NCI-H345 treated with DMSO at 0.1 percent for 48 hours (cell line): ENCODE data around the gene ETV6.

Experiments used
- DNase-seq: peaks from one replicate; lab custom pipeline; 2025; ENCODE audit not compliant: unreplicated experiment; lab: John Stamatoyannopoulos, UW

Gene ETV6

DNA sequence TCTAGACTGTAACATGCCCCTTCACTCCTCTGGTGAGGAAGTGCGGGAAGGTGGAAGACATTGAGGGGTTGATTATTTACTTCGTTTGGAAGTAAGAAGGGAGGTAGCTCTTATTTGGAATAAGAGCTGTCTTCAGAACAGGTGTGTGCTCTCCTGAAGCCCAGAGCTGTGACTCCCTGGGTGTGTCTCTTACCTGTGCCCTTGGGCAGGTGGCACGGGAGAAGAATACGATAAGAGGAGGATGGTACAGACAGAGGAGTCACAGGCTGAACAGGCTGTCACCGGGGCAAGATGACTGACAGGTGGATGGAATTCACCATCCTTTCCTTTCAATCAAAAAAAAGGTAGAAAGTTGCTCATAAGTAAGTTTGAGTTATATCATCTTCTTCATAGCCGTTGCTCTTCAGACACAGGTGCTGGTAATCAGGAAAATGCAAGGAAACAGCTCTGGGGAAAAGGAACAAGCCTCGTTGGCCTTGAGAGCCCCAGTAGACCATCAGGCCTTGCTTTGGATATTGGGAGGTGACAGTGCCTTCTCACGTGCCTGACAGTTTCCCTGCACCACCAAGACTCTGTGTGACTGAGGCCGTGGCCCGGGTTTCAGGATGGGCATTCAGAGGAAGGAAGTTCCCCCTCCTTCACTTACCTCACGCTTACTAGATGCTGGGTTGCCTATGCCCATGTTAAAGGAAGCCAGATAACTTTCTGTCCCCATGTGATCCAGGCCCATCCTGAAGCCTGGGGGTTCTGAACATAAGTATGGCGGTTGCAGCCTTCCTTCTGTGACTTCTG is 120.4 kb downstream of the ETV6 start:
- no peak for DNase-seq

DNA sequence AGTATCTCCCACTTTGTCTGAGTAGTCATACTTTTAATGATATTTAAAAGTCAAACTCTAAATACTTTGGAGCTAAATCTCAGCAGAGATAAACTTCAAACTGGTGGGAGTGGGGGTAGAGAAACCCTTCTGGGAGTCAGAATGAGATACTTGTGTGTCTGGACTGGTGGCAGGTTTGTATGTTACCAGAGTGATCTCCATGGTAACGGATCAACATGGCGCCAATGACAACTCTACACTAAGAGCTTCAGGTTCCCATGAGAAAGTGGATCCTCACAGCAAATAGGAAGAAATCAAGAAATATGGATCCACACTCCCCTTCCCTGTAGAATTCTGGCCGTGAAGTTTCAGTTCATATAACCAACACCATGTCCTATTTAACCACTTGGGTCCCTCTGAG is 121.9 kb downstream of the ETV6 start:
- no peak for DNase-seq

DNA sequence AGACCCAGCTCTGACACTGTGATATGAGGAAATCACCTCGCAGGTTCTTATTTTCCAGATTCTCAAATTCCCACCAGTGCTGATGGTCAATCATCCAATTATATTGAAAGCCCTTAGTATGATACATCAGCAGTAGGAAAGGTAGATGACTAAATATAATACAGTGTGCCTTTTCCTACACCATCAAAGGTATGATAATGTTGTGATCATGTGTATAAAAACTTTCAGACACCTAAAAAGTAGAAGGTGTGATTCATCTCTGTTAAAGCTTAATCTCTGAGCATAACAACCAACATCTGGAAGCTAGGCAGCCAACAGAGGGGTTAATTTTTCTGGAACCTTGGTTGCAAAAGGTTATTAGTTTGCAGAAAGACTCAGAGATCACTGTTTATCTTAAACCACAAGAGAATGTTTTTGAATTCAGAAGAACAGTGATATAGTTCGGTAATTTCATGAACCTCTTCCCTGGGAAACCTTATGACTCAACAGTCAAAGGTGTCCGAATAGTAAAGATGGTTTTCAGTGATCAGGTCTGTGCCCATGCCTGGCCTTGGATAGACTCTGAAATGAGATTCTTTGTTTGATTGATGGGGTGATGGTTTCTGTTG is 122.5 kb downstream of the ETV6 start:
- no peak for DNase-seq

DNA sequence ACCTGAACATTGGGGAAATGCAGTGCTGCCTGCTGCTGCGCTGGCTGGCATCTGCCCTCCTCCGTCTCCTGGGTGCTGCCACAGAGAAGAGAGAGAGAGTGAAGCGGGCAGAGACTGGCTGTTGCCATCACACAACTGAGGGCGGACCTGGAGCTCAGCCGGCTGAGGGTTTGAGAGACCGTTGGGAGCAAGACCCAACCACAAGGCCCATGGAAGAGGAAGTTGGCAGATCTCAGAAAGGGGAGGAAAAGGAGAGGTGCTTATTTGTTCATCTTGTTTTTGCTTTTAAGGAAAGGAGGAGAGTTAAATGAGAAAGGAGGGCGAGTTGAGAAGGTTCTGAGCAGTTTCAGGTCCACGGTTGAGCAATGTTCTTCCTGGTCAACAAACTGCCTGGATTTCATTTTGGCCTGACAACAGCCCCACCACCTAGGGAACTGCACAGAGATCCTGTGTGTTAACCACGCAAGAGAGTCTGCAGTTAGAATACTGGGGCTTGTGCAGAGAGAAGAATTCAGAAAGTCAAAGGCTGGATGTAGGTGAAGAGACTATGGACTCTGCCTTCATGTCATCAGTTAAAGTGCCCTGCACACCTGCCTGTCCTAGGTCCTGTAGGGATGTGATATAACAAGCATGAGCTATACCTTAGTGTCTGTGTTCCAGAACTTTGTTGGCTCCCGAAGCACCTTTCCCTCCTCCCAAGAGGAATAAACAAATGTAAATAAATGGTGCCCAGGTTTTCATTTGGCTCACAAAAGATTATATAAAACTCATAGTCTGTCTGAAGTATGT is 124.6 kb downstream of the ETV6 start:
- DNase-seq: no peak

DNA sequence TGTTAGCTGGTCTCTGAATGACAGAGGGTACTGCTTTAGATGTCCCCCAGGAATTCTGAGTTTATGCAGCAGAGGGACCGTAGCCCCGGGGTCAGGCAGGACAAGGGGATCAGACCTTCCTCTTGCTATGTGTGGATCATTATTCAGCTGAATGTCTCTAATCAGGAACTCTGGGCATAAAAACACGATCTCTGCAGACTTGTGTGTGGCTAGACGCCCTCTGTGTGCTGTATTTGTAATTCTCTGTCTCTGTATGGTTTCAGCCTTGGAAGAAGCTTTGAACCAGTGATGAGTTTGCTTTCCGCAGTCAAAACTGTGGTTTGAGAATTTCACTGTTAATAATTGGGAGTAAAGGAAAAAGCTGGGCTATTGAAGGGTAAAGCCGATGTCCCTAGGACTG is 125.3 kb downstream of the ETV6 start:
- DNase-seq: no peak

DNA sequence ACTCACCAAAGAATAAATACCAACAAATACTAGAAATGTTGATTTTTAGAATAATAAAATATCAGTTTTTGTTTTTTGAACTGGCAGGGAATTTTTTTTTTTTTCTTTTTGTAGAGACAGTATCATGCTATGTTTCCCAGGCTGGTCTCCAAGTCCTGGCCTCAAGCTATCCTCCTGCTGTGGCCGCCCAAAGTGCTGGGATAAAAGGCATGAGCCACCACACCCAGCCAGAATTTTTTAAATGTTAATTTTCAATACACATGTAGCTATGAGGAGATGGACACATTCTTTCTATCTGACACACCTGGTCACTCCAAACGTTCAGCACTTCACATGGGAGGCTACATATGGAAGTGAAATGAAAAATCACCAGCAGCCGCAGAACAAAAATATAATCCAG is 126.8 kb downstream of the ETV6 start:
- DNase-seq: no peak

DNA sequence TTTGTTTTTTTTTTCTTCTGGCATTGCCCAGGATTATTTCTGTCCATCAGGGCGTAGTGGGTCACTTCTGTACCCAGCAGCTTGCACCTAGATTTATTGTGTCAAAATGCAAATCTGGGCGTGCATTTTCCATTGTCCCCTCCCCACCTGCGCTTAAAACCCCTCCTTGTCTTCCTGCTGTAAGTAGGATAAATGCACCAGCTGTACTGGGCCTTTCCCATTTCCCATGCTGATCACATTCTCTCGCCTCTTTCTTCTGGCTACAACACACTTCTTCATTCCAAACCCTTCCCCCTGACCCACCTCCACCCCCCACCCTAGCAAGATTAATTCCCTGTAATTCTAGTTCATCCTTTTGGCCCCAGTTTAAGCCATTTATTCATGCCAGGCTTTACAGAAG is 128.0 kb downstream of the ETV6 start:
- no peak for DNase-seq

DNA sequence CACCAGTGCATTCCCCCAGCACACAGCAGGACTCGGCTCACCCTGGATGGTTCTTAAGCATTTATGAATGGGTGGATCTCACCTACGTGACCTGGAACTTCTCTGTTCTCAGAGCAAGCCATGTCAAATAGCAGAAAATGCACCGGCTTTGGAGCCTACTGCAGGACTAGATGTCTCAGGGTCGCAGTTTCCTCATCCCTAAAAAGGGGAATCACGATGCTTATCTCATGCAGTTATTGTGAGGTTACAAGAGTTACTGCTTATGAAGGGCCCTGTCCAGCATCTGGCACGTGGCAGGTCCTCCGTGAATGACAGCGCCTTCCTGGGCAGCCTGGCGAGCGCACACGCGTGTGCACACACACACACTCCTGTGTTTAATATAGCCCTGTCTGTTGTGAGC is 128.5 kb downstream of the ETV6 start:
- DNase-seq: no peak

DNA sequence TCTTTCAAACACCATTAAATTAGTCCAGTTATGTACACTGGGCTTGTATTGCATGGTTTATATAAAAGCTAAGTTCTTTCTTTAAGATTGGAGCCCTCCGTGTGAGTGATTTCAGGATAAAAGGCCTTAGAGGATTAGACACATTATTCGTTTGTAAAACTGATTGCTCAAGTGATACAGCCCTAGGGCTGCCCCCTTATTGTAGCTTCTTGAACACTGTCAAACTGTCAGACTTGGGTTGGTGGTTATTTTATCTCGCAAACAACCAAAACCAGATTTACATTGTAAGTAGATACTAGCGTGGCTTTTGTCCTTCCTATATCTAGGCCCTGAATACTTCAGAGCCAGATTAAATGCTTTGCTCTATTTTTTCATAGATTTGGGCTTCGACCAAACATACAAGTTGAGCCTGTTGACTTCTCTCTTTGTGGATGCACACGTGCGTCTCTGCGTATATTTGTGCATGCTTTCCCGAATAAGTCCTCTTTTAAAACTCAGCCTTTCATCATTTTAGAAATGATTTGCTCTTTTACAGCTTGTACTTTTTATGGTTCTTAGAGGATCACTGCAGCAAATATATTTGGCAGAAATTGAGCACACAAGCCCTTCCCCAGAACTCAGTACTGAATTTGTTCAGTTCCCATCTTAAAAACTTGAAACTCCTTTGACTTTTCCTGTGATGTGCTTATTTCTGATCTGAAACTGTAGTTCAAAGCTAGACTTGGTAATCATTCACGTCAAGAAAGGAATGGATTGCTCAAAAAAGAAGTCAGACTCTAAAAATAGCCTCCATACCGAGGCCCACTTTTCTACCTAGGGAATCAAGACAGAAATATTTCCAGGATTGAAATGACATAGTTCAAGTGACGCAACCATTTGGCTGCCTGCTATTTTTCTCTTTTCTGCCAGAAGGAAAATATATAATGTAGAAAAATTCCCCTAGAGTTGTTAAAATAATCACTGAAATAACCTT is 129.5 kb downstream of the ETV6 start:
- DNase-seq: no peak

DNA sequence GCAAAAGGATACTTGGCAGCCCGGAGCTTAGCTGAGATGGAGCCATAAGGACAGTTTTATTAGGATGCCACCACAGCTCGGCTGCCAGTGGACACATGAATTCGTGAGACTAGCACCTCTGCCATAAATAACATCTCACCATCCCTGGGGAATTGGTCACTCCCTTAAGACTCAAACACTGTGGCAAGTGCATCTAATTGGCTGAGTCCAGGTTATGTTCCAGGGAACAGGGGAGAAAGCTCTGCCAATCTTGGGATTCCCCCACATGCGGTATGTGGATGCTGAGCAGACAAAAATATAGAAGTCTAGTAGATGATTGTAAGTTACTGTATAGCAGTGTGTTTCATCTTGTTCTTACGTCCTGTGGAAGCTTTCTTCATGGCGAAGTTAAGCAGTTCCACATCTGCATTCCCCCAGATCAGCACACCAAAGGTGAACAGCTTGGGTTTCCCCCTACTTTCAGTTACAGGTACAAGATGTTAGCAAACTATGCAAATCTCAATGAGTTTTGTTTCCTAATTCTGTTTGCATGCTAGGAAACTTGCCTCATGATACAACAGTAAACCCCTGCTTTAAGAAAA is 131.1 kb downstream of the ETV6 start:
- DNase-seq: no peak

DNA sequence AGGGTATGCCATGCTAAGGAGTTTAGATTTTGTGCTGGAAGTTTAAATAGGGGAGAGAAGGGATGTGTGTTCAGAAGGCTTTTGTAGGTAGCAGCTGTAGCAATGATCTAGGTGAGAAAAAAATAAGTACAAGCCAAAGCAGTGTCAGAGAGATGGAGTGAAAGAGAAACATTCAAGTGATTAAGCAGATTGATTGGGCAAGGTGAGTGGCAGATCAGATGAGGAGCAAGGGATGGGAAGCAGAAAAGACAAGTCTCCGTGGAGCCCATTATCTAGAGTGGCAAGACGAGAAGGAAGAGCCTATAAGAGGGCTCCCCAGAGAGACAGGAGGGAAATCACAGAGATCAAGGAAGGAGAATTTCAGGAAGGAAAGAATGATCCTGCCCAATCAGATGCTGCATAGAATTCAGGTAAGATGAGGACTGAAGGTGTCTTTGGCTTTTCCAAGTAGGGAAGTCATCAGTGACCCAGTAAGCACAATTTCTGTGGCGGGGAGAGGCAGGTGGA is 133.5 kb downstream of the ETV6 start:
- no peak for DNase-seq

DNA sequence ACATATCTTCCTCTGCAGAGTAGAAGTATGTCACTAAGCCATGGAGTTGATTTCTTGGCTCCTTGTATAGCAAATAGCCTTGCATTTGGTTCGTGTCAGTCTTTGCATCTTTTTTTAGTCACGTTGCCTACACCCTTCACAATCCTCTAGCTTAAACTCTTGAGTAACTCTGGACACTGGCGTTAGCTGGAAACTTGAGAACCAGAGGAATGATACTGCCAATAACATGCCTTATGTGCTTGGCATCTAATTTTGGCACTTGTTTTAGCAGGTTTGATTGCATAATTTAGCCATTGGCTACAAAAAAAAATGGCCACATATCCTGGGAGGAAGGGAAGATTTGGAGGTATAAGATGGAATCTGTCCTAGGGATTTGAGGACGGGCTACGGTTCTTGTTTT is 136.2 kb downstream of the ETV6 start:
- no peak for DNase-seq

DNA sequence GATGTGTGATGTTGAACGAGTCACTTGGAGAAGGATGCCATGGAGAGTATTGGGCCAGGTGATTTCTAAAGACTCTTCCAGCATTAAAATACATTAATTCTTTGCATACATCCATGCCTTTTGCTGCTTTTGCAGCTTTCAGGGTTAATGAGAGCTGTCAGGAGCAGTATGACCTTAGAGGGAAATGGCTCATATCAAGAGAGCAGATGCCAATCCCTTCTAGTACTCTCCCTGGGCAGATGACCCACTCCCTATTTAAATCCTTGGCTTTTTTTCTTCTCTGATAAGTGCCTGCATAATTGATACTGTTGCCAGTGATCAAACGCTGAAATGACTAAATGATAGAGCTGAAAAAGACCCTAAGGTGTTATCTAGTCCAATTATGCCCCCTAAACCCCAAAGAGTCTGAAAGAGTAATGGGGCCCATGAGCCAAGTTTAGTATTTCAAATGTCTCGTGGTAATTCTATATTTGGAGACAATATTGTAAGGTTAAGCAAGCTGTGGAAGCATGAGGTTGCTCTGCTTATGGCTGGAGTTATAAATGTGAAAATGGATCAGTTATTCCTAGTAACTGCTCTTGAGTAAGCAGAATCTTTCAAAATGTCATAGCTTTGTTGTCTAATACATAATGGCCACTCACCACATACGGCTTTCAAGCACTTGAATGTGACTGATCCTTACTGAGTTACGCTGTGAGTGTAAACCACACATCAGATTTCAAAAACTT is 137.3 kb downstream of the ETV6 start:
- DNase-seq: no peak

DNA sequence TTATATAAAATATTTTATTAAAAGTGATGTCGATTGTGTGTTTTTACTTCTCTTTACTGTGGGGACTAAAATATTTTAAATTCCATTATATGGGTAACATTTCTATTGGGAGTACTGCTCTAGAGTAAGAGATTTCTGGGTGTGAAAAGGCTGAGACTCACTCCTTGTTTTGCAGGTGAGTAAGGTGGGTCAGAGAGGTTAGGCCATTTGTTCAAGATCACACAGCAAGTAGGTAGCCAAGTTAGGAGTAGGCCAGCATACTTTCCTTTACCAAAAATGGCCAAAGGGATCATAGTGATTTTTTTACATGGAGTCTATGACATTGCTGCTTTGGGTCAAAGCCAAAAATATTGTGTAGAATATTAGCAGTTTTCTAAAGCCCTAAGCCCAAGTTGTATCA is 138.0 kb downstream of the ETV6 start:
- no peak for DNase-seq

DNA sequence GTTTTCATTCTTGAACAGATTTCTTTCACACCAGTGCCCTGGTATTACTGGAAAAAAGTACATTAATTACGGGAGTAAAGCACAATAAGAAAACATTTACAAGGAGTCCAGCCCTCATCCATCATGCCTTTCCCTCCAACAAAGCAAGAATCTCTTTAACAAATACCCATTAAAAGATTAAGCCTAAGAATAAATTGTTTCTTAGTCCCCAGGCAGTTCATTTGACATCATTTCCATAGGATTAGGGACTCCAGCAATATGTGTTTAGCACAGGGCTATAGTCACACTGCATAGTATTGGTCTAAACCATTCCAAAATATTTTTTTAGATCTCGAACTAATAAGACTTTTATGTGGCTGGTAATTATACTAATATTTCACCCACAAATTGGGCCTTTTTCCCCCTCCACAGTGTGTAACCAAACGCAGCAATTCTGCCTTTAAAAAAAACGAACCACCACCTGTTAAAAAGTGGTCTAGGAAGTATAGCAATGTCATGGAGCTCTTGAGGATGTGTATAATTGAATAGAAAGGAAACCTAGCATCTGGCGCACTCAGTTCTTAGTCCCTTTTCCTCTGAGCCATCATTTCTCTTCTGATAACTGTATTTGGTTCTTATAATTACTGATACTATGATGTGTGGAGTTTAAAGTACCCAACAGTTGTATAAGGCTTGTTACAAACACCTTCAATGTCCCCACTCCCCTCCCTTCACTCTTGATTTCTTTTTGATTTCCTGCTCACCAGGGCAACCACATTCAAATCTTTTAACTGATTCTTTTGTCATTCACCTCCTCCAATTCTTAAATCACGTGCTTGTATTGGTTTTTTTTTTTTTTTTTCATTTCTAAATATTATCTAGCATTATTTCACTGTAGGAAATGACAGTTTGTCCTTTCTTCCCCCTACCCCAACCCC is 138.7 kb downstream of the ETV6 start:
- no peak for DNase-seq

DNA sequence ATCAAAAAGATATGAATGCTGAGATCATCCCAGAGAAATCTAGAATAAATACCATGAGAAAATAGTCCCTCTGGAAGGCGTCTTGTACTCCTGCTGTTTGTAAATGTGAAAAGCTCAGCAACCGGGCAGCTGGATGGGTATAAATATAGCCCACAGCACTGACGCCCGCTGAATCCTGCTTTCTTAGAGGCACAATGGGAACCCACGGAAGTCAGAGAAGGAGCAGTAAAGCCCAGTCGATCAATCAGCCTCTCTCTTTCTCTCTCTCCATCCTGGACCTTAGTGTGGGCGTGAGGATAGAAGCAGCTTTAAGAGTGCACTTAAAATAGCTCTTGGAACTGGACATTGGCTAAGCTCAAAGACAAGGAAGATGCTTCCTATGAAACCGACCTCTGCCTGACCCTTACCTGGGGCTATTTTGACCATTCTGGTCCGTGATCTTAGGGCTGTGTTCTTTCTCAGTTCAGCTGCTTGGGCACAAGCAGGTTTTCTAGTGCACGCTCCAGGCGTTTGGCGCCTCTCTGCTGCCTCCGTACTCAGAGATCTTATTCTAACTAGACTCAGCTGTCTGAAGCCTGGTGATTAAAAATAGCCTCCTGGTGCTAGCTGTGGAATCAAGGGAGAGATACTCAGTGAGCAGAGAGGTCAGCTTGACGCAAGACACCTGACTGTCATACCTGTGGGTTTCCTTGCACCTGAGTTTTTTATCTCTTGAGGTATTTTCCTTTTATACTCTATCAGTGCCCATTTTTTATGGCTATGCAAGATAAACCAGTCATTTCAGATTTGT is 144.6 kb downstream of the ETV6 start:
- DNase-seq: no peak

DNA sequence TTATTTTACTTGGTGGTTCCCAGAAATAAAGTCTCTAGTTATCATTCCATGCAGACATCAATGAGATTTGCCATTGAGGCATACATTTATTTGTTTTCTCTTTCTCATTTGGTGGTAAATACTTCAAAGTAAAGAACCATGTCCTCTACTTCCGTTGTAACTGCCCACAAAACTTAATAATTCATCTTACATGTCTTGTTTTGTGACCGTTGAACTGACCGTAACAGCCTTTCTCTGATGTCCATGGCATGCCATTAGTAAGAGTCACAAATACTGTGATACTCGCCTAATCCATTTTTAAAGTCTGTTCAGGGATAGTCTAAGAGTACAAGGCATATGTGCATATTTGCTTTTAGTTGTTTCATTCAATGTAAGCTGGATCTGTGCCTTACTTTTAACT is 145.3 kb downstream of the ETV6 start:
- no peak for DNase-seq
